ENCODE measurements around the gene TEX48.

TEX48 gene, protein sequence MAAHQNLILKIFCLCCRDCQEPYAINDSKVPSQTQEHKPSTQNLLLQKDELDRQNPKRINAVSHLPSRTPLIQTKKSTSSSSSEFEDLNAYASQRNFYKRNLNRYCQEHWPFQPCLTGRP

DNA sequence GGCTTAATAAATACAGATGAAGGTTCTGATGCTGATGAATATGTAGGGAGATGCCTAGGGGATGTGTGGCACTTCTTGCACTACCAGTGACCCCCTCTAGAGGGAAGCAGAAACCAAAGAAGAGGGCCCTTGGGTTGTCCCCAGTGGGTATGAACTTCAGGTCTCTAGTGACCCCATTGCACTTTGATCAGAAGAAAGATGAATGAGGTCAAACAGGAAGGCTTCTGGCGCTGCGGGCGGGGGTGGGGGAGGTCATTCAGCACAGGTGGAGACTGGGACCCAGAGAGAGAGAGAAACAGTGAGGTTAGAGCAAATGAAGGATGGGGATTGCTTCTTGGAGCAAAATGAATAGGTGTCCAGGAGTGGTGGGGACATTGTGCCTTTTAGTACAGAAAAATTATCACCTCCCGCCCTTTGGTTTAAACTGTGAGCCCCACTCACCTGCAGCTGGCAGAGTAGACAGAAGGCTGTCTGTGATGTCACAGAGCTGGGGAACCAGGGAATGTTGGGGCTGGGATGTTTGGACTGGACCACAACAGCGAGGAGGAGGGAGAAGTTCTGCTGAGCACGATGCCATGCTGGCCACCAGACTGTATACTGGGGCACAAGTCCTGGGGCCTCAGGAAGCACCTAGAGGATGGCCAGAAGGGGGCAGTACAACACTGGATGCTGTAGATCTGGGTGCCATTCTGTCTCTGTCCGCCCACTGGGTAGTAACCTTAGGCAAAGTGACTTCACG, at the start of gene TEX48:
TSS of gene TEX48 (minus strand) at position 599 of the 739 bp plus-strand sequence. CDS start 10,469 bp downstream, outside the sequence.
- DNase-seq, result peak; percentile 16

DNA sequence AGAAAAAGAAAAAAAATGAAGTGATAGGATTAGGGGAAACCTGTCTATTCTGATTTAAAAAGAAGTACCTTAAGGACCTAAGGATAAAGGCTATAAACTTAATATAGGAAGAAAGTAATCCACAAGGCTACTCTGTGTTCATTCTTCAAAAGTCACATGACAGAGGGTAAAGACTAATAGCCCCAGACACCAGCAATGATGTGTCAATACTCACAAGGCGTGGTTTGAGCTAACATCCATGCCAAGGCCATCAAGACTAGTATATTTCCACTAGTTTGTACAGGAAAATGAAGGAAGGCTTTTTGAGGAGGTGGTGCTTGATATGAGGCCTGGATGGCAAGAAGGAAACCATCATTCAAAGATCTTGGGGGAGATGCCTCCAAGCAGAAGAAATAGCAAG, 49.7 kb upstream of the TEX48 start:
- DNase-seq, result no peak

DNA sequence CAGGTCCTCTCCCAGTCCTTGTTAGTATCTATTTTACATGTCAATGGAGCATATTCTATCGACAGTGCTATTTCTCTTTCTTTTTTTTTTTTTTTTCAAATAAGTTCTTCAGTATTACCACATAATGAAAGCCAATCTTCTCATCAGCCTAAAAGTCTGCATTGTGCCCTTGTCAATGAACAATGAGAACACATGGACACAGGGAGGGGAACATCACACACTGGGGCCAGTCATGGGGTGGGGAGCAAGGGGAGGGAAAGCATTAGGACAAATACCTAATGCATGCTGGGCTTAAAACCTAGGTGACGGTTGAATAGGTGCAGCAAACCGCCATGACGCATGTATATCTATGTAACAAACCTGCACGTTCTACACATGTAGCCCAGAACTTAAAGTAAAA, 47.7 kb upstream of the TEX48 start:
- DNase-seq, result no peak

GRCh38 chr9:114725930-114726329, 43.9 kb upstream of the TEX48 start:
- DNase-seq, result no peak

- no peak for DNase-seq
These were observed 42.8 kb upstream of the TEX48 start for GRCh38 chr9:114724744-114725143.

DNA sequence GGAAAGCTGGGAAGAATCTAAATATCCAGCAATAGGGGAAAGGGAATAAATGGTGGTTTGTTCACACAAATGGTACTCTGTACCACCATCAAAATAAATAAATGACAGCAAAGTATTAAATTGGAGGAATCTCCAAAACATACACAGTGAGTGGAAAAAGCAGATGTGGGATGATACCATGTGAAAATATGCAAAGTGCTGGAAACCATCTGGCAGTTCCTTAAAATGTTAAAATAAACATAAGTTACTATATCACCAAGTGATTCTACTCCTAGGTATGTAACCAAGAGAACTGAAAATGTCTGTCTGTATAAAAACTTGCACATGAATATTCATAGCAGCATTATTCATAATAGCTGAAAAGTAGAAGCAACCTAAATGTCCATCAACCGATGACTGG, 41.9 kb upstream of the TEX48 start:
- DNase-seq, result no peak

DNA sequence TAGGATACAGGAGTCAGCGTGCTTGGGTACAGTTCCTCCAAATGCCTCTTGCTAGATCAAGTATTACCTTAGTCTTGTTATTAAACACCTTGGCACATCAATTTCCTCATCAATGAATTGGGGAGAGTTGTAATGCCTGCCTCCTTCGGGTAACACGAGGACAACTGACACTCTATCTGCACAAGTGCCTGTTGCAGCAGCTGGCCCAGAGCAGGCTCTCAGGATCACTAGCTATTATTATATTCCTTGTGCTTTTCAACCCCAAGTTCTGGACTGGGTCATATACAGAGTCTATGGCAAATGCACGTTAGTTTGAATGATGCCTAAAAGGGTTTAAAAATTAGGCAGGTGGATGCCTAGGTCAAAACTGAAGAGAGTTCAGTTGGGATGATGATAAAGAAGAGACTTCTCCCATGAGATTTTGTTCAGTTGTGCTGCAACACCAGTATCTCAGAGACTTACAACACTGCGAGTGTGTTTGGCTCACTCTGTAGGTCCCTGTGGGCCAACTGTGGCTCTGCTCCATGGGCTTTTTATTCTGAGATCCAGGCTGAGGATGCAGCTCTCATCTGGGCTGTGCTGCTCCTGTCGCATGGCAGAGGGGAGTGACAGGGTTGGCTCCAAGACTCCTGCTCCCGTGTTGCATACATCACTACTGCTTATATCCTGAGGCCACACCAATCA, 41.1 kb upstream of the TEX48 start:
- DNase-seq, result no peak

DNA sequence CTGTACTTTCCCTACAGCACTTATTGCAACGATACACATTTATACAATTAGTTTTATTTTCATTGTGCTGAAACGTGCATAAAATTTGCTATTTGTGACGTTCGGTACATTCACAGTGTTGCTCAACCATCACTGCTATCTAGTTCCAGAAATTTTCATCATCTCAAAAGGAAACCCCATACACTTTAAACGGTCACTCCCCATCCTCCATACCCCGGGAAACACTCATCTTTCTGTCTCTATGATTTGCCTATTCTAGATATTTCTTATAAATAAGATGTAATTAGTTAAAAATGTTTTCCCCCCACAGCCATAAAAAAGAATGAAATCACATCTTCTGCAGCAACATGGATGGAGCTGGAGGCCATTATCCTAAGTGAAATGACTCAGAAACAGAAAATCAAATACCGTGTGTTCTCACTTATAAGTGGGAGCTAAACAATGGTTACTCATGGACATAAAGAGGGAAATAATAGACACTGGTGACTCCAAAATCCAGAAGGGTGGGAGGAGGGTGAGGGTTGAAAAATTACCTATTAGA, 40.2 kb upstream of the TEX48 start:
- DNase-seq, result no peak

- no peak for DNase-seq
These were observed 39.6 kb upstream of the TEX48 start for GRCh38 chr9:114721491-114722079.

GRCh38 chr9:114720086-114720676, 38.2 kb upstream of the TEX48 start:
- peak; percentile 62 for DNase-seq

- no peak for DNase-seq
These were observed 37.3 kb upstream of the TEX48 start for GRCh38 chr9:114719290-114719689.

- no peak for DNase-seq
These were observed 36.8 kb upstream of the TEX48 start for GRCh38 chr9:114718801-114719221.

GRCh38 chr9:114717908-114718486, 36.0 kb upstream of the TEX48 start:
- no peak for DNase-seq

DNA sequence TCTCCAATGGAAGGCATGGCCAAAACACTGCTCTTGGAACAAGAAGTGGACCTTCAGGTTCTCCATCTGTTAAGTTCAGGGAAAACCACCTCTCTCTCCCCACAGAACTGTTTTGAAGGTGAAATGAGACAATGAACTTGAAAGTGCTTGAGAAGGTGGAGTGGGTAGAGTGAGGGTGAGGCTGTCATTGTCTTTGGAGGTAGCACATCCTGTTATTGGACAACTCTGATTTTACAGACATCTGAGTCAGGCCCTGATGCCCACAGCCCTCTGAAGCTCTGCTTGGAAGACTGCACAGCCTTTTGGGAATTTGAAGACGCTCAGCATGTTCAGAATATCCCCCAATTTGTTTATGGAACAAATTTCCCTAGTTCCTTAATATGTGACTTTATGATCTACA, 27.6 kb upstream of the TEX48 start:
- DNase-seq, result no peak

GRCh38 chr9:114706711-114707110, 24.7 kb upstream of the TEX48 start:
- DNase-seq, result no peak

GRCh38 chr9:114701988-114702387, 20.0 kb upstream of the TEX48 start:
- no peak for DNase-seq

- no peak for DNase-seq
These were observed 16.0 kb upstream of the TEX48 start for GRCh38 chr9:114697951-114698351.

GRCh38 chr9:114696814-114697544, 15.0 kb upstream of the TEX48 start:
- DNase-seq, result peak; percentile 11

- no peak for DNase-seq
These were observed 14.0 kb upstream of the TEX48 start for GRCh38 chr9:114695948-114696347.

DNA sequence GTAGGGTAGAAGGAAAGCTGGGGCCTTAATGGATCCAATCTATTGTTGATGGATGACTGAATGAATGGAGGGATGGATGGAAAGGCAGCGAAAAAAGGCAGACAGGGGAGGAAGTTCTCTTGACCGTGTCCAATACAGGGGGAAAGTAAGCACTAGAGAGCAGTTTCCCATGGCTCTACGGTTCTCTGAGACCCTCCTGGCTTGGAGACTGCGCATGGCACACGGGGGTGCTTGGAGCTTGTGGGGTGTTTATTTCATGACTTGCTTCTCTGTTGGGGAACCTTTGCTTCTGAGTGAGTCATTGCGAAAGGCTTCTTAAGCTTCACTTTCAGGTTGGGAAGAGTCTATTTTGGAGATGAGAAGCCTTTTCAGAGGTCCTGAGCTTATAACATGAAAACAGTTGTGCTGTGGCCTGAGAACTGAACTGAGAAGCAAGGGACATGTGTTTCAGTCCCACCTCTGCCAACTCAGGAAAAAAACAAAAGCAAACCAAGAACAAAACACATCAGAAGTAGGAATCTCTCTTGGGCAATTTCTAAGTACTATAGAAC, 12.8 kb upstream of the TEX48 start:
- no peak for DNase-seq

DNA sequence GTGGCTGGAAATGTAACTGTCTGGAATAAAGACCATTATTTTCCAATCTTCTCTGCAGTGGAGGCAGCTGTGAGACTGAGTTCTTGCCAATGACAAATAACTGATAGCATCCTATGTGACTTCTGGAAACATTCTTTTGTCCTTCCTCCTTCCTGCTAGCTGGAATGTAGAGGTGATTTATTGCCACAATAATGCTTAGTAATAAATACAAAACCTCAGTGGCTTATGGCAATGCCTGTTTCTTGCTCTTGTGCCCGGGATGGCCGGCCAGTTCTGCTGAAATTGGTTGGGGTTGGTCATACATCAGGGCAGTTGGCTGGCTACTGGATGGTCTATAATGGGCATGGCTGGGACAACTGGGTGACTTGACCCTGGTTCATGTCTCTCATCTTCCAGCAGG, 12.2 kb upstream of the TEX48 start:
- no peak for DNase-seq

Data from T1000 (cell line).